SK-N-SH (cell line): ENCODE results near the gene KIAA1586.

Experiments
- CTCF ChIP-seq: fragments of 200-600 bp; sonication (generic); IDR thresholded peaks from 2 replicates; pipeline ENCODE4 v1.6.1; 2017; ENCODE audit warnings: antibody characterized with exemption, mild to moderate bottlenecking, moderate library complexity
- EP300 ChIP-seq, 2 experiments: IDR thresholded peaks; 2 replicates each; pipeline versions ENCODE4 v1.4.0 to v1.6.1; 2012; ENCODE audit warnings: borderline replicate concordance in 1 of 2, low read depth in 1 of 2, low read length in 1 of 2
- GABPA ChIP-seq: IDR thresholded peaks from 2 replicates; pipeline ENCODE4 v1.4.0; 2012; ENCODE audit warnings: low read depth, mild to moderate bottlenecking
- MAX ChIP-seq: IDR thresholded peaks from 2 replicates; pipeline ENCODE4 v1.4.0; 2012; ENCODE audit warnings: low read depth
- POLR2AphosphoS5 ChIP-seq: IDR thresholded peaks from 2 replicates; pipeline ENCODE4 v1.6.1; 2012; ENCODE audit warnings: low read depth, low read length
- RAD21 ChIP-seq: IDR thresholded peaks from 2 replicates; pipeline ENCODE4 v1.6.1; 2012; ENCODE audit warnings: mild to moderate bottlenecking, low read length

GRCh38 chr6:57027301-57027700 lies 19.2 kb upstream of the KIAA1586 start:
- TF ChIP-seq CTCF = no peak
- no peak for TF ChIP-seq MAX
- TF ChIP-seq EP300 (IDR thresholded peaks at IDR 0.05; ENCODE audit: borderline replicate concordance in 1 of 2, low read depth in 1 of 2, low read length in 1 of 2) = no peak
- TF ChIP-seq RAD21 = no peak
- TF ChIP-seq POLR2AphosphoS5 = no peak
- no peak for TF ChIP-seq GABPA
